GM21390 (cell line): Measurements from ENCODE around the gene FANCM.

ENCODE experiments used
- ATAC-seq: cut with Tn5 transposase; IDR thresholded peaks from one replicate; pipeline ENCODE4 v1.9.1; 2021; ENCODE audit not compliant: unreplicated experiment

Gene FANCM

DNA sequence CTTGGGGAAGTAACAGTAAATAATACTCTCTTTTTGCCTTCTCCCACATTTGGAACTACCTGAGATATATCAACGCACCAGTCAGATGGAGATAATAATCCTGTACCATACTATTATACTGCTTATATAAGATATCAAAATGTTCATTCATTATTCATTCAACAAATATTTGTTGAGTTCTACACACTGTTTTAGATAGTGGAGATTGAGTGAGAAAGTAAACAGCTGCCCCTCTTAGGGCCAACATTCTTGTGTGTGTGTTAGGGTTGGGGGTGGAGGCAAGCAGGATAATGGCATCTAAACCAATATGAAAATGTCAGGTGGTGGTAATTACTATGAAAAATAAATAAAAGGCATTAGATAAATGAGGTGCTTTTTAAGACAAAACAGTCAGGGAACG, 103.3 kb downstream of the FANCM start:
- no peak for ATAC-seq

DNA sequence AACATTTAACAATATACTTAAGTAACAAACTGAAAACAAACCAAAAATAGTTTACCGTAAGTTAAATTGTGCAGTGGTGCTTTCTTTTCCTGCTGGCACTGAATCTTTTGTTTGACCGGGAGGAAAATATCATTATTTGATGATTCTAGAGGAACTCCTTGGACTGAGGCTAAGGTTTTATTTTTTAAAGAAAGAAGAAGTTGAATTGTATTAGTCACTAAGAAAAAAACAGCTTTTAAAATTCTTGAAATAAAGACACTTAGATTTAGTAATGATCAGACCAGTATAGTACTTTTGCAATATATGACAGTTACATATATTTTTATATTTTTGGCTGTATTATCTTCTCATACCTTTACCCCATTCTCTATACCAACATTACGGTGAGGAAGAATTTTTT, 107.0 kb downstream of the FANCM start:
- ATAC-seq, result no peak

DNA sequence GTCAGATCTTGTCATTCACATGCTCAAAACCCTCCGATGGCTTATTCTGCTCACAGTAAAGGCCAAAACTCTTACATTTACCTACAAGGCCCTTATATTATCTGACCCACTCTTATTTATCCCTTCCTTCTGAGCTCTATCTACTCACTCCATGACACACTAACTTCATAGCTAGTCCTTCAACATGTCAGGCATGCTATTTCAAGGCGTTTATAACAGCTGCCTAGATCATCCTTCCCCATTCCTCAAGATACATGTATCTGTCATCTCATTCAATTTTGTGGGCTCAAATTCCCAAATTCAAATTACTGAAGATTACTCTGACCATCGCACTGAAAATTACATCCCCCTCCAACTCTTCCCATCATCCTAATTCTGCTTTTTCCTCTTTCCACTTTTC, 110.4 kb downstream of the FANCM start:
- no peak for ATAC-seq

DNA sequence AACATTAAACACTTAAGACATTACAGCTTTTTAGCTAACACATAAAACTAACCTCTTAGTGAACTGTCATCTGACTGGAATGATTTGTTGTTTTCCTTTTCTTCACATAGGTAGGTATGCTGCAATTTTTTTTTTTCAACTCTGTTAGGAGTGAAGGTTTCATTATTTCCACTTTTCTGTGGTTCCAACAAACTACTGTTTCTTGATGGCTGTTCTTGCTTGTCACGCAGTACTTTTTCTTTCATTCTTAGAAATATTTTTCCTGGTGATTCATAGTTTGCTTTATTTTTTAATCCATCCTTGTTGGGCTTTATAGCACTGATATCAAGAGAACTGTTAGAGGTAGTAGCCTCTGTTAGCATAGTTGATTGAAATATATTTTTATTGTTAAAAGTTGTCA, 111.0 kb downstream of the FANCM start:
- ATAC-seq, result no peak

DNA sequence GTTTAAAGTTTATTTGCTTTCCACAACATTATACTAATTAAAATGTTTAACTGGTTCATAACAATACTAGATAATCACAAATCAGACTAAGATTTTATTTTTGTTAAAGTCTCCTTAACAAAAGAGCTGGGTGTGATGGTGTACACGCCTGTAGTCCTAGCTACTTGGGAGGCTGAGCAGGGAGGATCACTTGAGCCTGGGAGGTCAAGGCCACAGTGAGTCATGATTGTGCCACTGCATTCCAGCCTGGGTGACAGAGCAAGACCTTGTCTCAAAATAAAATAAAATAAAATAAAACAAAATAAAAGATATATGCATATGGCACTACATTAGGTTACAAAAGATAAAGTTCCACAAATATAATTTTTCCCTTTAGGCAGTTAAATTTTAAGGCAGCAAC, 111.7 kb downstream of the FANCM start:
- no peak for ATAC-seq

DNA sequence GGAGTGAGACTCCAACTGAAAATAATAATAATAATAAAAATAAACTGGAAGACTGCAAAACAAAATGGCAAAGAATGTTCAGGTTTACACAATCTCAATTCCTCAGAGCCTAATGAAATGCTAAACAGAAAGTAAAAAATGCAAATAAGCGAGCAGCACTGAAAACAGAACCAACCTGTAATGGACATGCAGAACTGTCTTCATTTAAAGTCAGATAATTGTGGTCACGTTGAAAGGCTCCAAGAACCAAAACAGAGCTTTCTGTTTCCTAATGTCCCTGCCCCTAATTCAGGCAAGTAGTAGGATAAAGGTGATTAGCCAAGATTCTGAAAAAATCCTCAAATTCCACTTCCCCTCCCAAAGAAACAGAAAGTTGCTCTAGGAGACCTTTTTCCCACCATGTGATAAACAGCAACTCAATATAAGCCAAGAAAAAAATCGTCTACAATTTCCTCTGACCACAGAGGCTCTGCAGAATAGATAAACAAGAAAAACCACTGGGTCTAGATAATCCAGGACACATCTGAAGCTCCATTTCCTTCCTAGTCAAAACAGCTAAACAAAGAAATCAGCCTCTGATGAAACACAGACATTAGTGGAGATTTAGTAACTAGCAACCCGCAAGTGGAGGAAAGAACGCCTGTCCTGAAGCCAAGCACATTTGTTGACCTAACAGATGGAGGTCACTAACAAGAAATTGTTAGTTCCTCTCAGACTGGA, 114.3 kb downstream of the FANCM start:
- ATAC-seq, result peak; percentile 34
